SK-N-SH treated with all-trans-retinoic acid at 6 μM for 48 hours (cell line): ENCODE data around the gene SLC6A7.

Experiments
- ATAC-seq: fragments of 200-7000 bp; cut with Tn5 transposase; 3 replicates; pipeline ENCODE4 v1.9.1; 2020; ENCODE audit warnings: mild to moderate bottlenecking, moderate library complexity
- BACH2 ChIP-seq: fragments of 250-450 bp; sonication (Bioruptor Pico); IDR thresholded peaks from 2 replicates; pipeline ENCODE4 v1.9.0; 2021; ENCODE audit warnings: mild to moderate bottlenecking, borderline replicate concordance
- CREB5 ChIP-seq: fragments of 250-450 bp; sonication (Bioruptor Pico); IDR thresholded peaks from 2 replicates; pipeline ENCODE4 v1.5.1; 2020; ENCODE audit warnings: low read depth, mild to moderate bottlenecking, moderate library complexity
- CSDC2 ChIP-seq: fragments of 250-450 bp; sonication (Bioruptor Pico); IDR thresholded peaks from 2 replicates; pipeline ENCODE4 v1.5.0; 2020; ENCODE audit warnings: mild to moderate bottlenecking, moderate library complexity
- CSRNP3 ChIP-seq: fragments of 250-450 bp; sonication (Bioruptor Pico); IDR thresholded peaks from 2 replicates; pipeline ENCODE4 v1.5.1; 2021; ENCODE audit warnings: mild to moderate bottlenecking, moderate library complexity
- ESRRG ChIP-seq: fragments of 250-450 bp; sonication (Bioruptor Pico); IDR thresholded peaks from 2 replicates; pipeline ENCODE4 v1.6.1; 2021; ENCODE audit warnings: mild to moderate bottlenecking
- GLIS3 ChIP-seq: fragments of 250-450 bp; sonication (Bioruptor Pico); IDR thresholded peaks from 2 replicates; pipeline ENCODE4 v1.5.0; 2020; ENCODE audit warnings: mild to moderate bottlenecking, moderate library complexity
- ISL1 ChIP-seq: fragments of 250-450 bp; sonication (Bioruptor Pico); IDR thresholded peaks from 2 replicates; pipeline ENCODE4 v2.1.2; 2022; ENCODE audit warnings: mild to moderate bottlenecking, moderate library complexity
- OSR1 ChIP-seq: fragments of 250-450 bp; sonication (Bioruptor Pico); IDR thresholded peaks from 2 replicates; pipeline ENCODE4 v1.8.0; 2022; ENCODE audit warnings: moderate library complexity, mild to moderate bottlenecking, inconsistent platforms
- PATZ1 ChIP-seq: fragments of 250-450 bp; sonication (Bioruptor Pico); IDR thresholded peaks from 2 replicates; pipeline ENCODE4 v1.8.0; 2020; ENCODE audit warnings: mild to moderate bottlenecking, moderate library complexity, borderline replicate concordance
- POU6F1 ChIP-seq: fragments of 250-450 bp; sonication (Bioruptor Pico); IDR thresholded peaks from 2 replicates; pipeline ENCODE4 v1.8.0; 2021; ENCODE audit warnings: low read depth, mild to moderate bottlenecking, moderate library complexity, borderline replicate concordance
- PPARA ChIP-seq: fragments of 250-450 bp; sonication (Bioruptor Pico); IDR thresholded peaks from 2 replicates; pipeline ENCODE4 v1.5.0; 2020; ENCODE audit warnings: mild to moderate bottlenecking, borderline replicate concordance
- RARB ChIP-seq: fragments of 250-450 bp; sonication (Bioruptor Pico); IDR thresholded peaks from 2 replicates; pipeline ENCODE4 v1.8.0; 2021; ENCODE audit warnings: mild to moderate bottlenecking, moderate library complexity
- SNAI2 ChIP-seq: fragments of 250-450 bp; sonication (Bioruptor Pico); IDR thresholded peaks from 2 replicates; pipeline ENCODE4 v1.5.0; 2020; ENCODE audit warnings: mild to moderate bottlenecking, moderate library complexity
- TCF4 ChIP-seq: fragments of 250-450 bp; sonication (Bioruptor Pico); IDR thresholded peaks from 2 replicates; pipeline ENCODE4 v1.8.0; 2021; ENCODE audit warnings: mild to moderate bottlenecking, moderate library complexity, borderline replicate concordance
- TOX ChIP-seq: fragments of 250-450 bp; sonication (Bioruptor Pico); IDR thresholded peaks from 2 replicates; pipeline ENCODE4 v1.8.0; 2021; ENCODE audit warnings: mild to moderate bottlenecking, moderate library complexity, borderline replicate concordance
- TSHZ2 ChIP-seq: fragments of 250-450 bp; sonication (Bioruptor Pico); IDR thresholded peaks from 2 replicates; pipeline ENCODE4 v1.5.0; 2020; ENCODE audit warnings: mild to moderate bottlenecking, moderate library complexity
- ZC3H10 ChIP-seq: fragments of 250-450 bp; sonication (Bioruptor Pico); IDR thresholded peaks from 2 replicates; pipeline ENCODE4 v1.5.1; 2021; ENCODE audit warnings: mild to moderate bottlenecking, moderate library complexity
- ZFP3 ChIP-seq: fragments of 250-450 bp; sonication (Bioruptor Pico); IDR thresholded peaks from 2 replicates; pipeline ENCODE4 v1.5.0; 2020; ENCODE audit warnings: mild to moderate bottlenecking, moderate library complexity
- ZFP30 ChIP-seq: fragments of 450-650 bp; formaldehyde crosslinking; IDR thresholded peaks from 2 replicates; pipeline ENCODE4 v1.5.0; 2022; ENCODE audit warnings: mild to moderate bottlenecking, moderate library complexity
- ZNF565 ChIP-seq: fragments of 450-650 bp; formaldehyde crosslinking; conservative IDR thresholded peaks from 2 replicates; pipeline ENCODE4 v1.5.0; 2020; ENCODE audit warnings: low read depth, mild to moderate bottlenecking, moderate library complexity
- ZNF8 ChIP-seq: fragments of 450-650 bp; formaldehyde crosslinking; IDR thresholded peaks from 2 replicates; pipeline ENCODE4 v1.5.0; 2020; ENCODE audit warnings: mild to moderate bottlenecking, moderate library complexity

Gene SLC6A7

GRCh38 chr5:150245111-150245789 lies 55.4 kb downstream of the SLC6A7 start:
- ATAC-seq: peak; percentile 73
- TF ChIP-seq RARB (CRISPR knock-in tag) (no peak), ZC3H10 (no peak), PPARA (CRISPR knock-in tag) (no peak), TOX (CRISPR knock-in tag) (no peak), ZFP30 (CRISPR knock-in tag) (no peak), BACH2 (CRISPR knock-in tag) (no peak), ZNF8 (CRISPR knock-in tag) (no peak), GLIS3 (CRISPR knock-in tag) (no peak), CSRNP3 (CRISPR knock-in tag) (no peak), ESRRG (CRISPR knock-in tag) (no peak), PATZ1 (CRISPR knock-in tag) (no peak), TSHZ2 (CRISPR knock-in tag) (no peak), SNAI2 (no peak), ZNF565 (CRISPR knock-in tag) (no peak), CSDC2 (no peak), ZFP3 (CRISPR knock-in tag) (no peak), TCF4 (CRISPR knock-in tag) (no peak)

- no peak for ATAC-seq
- TF ChIP-seq POU6F1 (CRISPR knock-in tag) (no peak), ESRRG (CRISPR knock-in tag) (no peak), CREB5 (no peak), OSR1 (CRISPR knock-in tag) (no peak), ISL1 (CRISPR knock-in tag) (no peak), SNAI2 (no peak), TOX (CRISPR knock-in tag) (no peak), TSHZ2 (CRISPR knock-in tag) (no peak)
- TF ChIP-seq, all 23 proteins: peak for 0
Measured at GRCh38 chr5:150245808-150246207, 55.9 kb downstream of the SLC6A7 start.
